ENCODE results near the gene TGIF2. TPM values are rescaled to one million over a fixed set of nuclear protein-coding genes. Genes with fewer than 3 reads are reported as not detected.

The TGIF2 gene
- total and polyA plus RNA-seq, 2 of the 13 experiments (the other 11 are each of a cell fraction or from before 2014, with no cell fraction given) = 41.3 to 53.9 TPM

GRCh38 chr20:36573103-36573797 lies at the start of gene TGIF2 (continued):
- TF ChIP-seq ZNF20 (CRISPR knock-in tag; IDR thresholded peaks at IDR 0.05) (0 out of 2 replicates have a peak, but pooled peaks have one; percentile 34), SRF (IDR thresholded peaks at IDR 0.05; ENCODE audit: low read depth, low read length) (0 out of 2 replicates have a peak, but pooled peaks have one; percentile 5), FOXC1 (CRISPR knock-in tag; IDR thresholded peaks at IDR 0.05; ENCODE audit: borderline replicate concordance) (0 out of 2 replicates have a peak, but pooled peaks have one; percentile 72), ZNF616 (CRISPR knock-in tag; IDR thresholded peaks at IDR 0.05; ENCODE audit: low read depth) (no peak; the same call in none of the 2 replicates), LCORL (IDR thresholded peaks at IDR 0.05) (no peak), LCORL (CRISPR knock-in tag; IDR thresholded peaks at IDR 0.05) (peak; percentile 85), PCBP1 (IDR thresholded peaks at IDR 0.05; ENCODE audit: borderline replicate concordance, low read depth, low read length) (peak; percentile 82; the same call in 1 of the 2 replicates), GFI1 (CRISPR knock-in tag; IDR thresholded peaks at IDR 0.05; ENCODE audit: borderline replicate concordance) (no peak), ZIK1 (CRISPR knock-in tag; IDR thresholded peaks at IDR 0.05; ENCODE audit: borderline replicate concordance, low read depth) (no peak; the same call in 1 of the 2 replicates), ZNF644 (CRISPR knock-in tag; IDR thresholded peaks at IDR 0.05; ENCODE audit: low read depth) (no peak), CEBPG (CRISPR knock-in tag; IDR thresholded peaks at IDR 0.05) (no peak), ZNF615 (CRISPR knock-in tag; IDR thresholded peaks at IDR 0.05; ENCODE audit: borderline replicate concordance) (no peak), ZMAT3 (CRISPR knock-in tag; conservative IDR thresholded peaks at IDR 0.05) (peak; percentile 94), MAZ (IDR thresholded peaks at IDR 0.05; ENCODE audit: borderline replicate concordance, low read depth, low read length) (peak; percentile 100), MAZ (CRISPR knock-in tag; IDR thresholded peaks at IDR 0.05; ENCODE audit: low read depth) (peak; percentile 100), ZNF766 (CRISPR knock-in tag; IDR thresholded peaks at IDR 0.05; ENCODE audit: borderline replicate concordance) (no peak)
- TF ChIP-seq, protein P1, sequence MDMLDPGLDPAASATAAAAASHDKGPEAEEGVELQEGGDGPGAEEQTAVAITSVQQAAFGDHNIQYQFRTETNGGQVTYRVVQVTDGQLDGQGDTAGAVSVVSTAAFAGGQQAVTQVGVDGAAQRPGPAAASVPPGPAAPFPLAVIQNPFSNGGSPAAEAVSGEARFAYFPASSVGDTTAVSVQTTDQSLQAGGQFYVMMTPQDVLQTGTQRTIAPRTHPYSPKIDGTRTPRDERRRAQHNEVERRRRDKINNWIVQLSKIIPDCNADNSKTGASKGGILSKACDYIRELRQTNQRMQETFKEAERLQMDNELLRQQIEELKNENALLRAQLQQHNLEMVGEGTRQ (IDR thresholded peaks at IDR 0.05; ENCODE audit: low read depth, low read length) = no peak
- TF ChIP-seq, protein P1 (CRISPR knock-in tag; IDR thresholded peaks at IDR 0.05; ENCODE audit: borderline replicate concordance) = peak; percentile 5; the same call in 1 of the 2 replicates
- TF ChIP-seq, protein P2, sequence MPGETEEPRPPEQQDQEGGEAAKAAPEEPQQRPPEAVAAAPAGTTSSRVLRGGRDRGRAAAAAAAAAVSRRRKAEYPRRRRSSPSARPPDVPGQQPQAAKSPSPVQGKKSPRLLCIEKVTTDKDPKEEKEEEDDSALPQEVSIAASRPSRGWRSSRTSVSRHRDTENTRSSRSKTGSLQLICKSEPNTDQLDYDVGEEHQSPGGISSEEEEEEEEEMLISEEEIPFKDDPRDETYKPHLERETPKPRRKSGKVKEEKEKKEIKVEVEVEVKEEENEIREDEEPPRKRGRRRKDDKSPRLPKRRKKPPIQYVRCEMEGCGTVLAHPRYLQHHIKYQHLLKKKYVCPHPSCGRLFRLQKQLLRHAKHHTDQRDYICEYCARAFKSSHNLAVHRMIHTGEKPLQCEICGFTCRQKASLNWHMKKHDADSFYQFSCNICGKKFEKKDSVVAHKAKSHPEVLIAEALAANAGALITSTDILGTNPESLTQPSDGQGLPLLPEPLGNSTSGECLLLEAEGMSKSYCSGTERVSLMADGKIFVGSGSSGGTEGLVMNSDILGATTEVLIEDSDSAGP (CRISPR knock-in tag; IDR thresholded peaks at IDR 0.05; ENCODE audit: borderline replicate concordance) = peak; percentile 83
- TF ChIP-seq, protein P3, sequence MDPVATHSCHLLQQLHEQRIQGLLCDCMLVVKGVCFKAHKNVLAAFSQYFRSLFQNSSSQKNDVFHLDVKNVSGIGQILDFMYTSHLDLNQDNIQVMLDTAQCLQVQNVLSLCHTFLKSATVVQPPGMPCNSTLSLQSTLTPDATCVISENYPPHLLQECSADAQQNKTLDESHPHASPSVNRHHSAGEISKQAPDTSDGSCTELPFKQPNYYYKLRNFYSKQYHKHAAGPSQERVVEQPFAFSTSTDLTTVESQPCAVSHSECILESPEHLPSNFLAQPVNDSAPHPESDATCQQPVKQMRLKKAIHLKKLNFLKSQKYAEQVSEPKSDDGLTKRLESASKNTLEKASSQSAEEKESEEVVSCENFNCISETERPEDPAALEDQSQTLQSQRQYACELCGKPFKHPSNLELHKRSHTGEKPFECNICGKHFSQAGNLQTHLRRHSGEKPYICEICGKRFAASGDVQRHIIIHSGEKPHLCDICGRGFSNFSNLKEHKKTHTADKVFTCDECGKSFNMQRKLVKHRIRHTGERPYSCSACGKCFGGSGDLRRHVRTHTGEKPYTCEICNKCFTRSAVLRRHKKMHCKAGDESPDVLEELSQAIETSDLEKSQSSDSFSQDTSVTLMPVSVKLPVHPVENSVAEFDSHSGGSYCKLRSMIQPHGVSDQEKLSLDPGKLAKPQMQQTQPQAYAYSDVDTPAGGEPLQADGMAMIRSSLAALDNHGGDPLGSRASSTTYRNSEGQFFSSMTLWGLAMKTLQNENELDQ (CRISPR knock-in tag; IDR thresholded peaks at IDR 0.05; ENCODE audit: borderline replicate concordance) = 0 out of 2 replicates have a peak, but pooled peaks have one; percentile 14
- TF ChIP-seq, protein P4, sequence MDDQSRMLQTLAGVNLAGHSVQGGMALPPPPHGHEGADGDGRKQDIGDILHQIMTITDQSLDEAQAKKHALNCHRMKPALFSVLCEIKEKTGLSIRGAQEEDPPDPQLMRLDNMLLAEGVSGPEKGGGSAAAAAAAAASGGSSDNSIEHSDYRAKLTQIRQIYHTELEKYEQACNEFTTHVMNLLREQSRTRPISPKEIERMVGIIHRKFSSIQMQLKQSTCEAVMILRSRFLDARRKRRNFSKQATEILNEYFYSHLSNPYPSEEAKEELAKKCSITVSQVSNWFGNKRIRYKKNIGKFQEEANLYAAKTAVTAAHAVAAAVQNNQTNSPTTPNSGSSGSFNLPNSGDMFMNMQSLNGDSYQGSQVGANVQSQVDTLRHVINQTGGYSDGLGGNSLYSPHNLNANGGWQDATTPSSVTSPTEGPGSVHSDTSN (CRISPR knock-in tag; IDR thresholded peaks at IDR 0.05; ENCODE audit: borderline replicate concordance) = no peak
- TF ChIP-seq, protein P5, sequence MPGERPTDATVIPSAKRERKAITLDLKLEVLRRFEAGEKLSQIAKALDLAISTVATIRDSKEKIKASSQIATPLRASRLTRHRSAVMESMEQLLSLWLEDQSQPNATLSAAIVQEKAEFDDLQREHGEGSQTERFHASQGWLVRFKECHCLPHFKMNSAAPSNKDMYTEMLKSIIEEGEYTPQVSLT (CRISPR knock-in tag; IDR thresholded peaks at IDR 0.05; ENCODE audit: borderline replicate concordance, low read depth) = no peak
